SK-N-SH (cell line): ENCODE results near the gene RAD21L1.

Experiments
- CHD2 ChIP-seq: fragments of 150-350 bp; IDR thresholded peaks from 2 replicates; pipeline ENCODE4 v1.6.1; 2018; ENCODE audit warnings: low read length; ENCODE audit not compliant: partially characterized antibody
- CTCF ChIP-seq: fragments of 200-600 bp; sonication (generic); IDR thresholded peaks from 2 replicates; pipeline ENCODE4 v1.6.1; 2017; ENCODE audit warnings: antibody characterized with exemption, mild to moderate bottlenecking, moderate library complexity
- EP300 ChIP-seq, 2 experiments: IDR thresholded peaks; 2 replicates each; pipeline versions ENCODE4 v1.4.0 to v1.6.1; 2012; ENCODE audit warnings: borderline replicate concordance in 1 of 2, low read depth in 1 of 2, low read length in 1 of 2
- EZH2phosphoT487 ChIP-seq: fragments of 200-600 bp; sonication (generic); IDR thresholded peaks from 2 replicates; pipeline ENCODE4 v1.6.1; 2017; ENCODE audit warnings: low read depth, mixed run types, mild to moderate bottlenecking, antibody characterized with exemption, moderate library complexity, borderline replicate concordance
- FOSL2 ChIP-seq: IDR thresholded peaks from 2 replicates; pipeline ENCODE4 v1.4.0; 2012; ENCODE audit warnings: low read depth, mild to moderate bottlenecking, moderate library complexity, borderline replicate concordance
- GABPA ChIP-seq: IDR thresholded peaks from 2 replicates; pipeline ENCODE4 v1.4.0; 2012; ENCODE audit warnings: low read depth, mild to moderate bottlenecking
- JUND ChIP-seq: IDR thresholded peaks from 2 replicates; pipeline ENCODE4 v1.4.0; 2012
- POLR2AphosphoS5 ChIP-seq: IDR thresholded peaks from 2 replicates; pipeline ENCODE4 v1.6.1; 2012; ENCODE audit warnings: low read depth, low read length
- REST ChIP-seq: IDR thresholded peaks from 2 replicates; pipeline ENCODE4 v1.6.1; 2012; ENCODE audit warnings: mild to moderate bottlenecking, low read depth, low read length, moderate library complexity
- SIN3A ChIP-seq: IDR thresholded peaks from 2 replicates; pipeline ENCODE4 v1.6.1; 2012; ENCODE audit warnings: low read depth, mild to moderate bottlenecking, low read length, moderate library complexity, borderline replicate concordance
- SMC3 ChIP-seq: IDR thresholded peaks from 2 replicates; pipeline ENCODE4 v1.6.1; 2012; ENCODE audit warnings: low read depth, low read length, improper control_type of control experiment
- TAF1 ChIP-seq: IDR thresholded peaks from 2 replicates; pipeline ENCODE4 v1.6.1; 2012; ENCODE audit warnings: low read depth, mild to moderate bottlenecking, low read length, moderate library complexity, borderline replicate concordance
- TCF12 ChIP-seq: IDR thresholded peaks from 2 replicates; pipeline ENCODE4 v1.4.0; 2012
- YY1 ChIP-seq: IDR thresholded peaks from 2 replicates; pipeline ENCODE4 v1.4.0; 2012; ENCODE audit warnings: low read depth, mild to moderate bottlenecking

- TF ChIP-seq POLR2AphosphoS5 = no peak
- no peak for TF ChIP-seq CTCF
- no peak for TF ChIP-seq FOSL2
- TF ChIP-seq SMC3 = no peak
- TF ChIP-seq EP300 (IDR thresholded peaks at IDR 0.05; ENCODE audit: borderline replicate concordance in 1 of 2, low read depth in 1 of 2, low read length in 1 of 2) = no peak
- no peak for TF ChIP-seq EZH2phosphoT487
- no peak for TF ChIP-seq SIN3A
- no peak for TF ChIP-seq TCF12
- no peak for TF ChIP-seq YY1
- TF ChIP-seq REST = no peak
- TF ChIP-seq TAF1 = no peak
- no peak for TF ChIP-seq CHD2
- TF ChIP-seq JUND = no peak
- TF ChIP-seq GABPA = no peak
Measured at GRCh38 chr20:1189827-1190226, 36.0 kb upstream of the RAD21L1 start.
